OCI-LY1 (cell line): ENCODE results near the gene CACNA1C.

Experiments
- H2AFZ ChIP-seq: fragments of 200-600 bp; sonication (generic), shearing (Covaris generic); 2 replicates; pipeline ENCODE4 v1.6.0; 2014; ENCODE audit warnings: antibody characterized with exemption, mild to moderate bottlenecking, low read length
- H3F3A ChIP-seq: fragments of 200-600 bp; sonication (generic), shearing (Covaris generic); 2 replicates; pipeline ENCODE4 v1.6.0; 2014; ENCODE audit warnings: mild to moderate bottlenecking, antibody characterized with exemption, low read length, moderate library complexity; ENCODE audit not compliant: insufficient read depth
- H3K27ac ChIP-seq: fragments of 200-600 bp; sonication (generic); 2 replicates; pipeline ENCODE4 v1.5.1; 2014; ENCODE audit warnings: low read length, mixed run types, mild to moderate bottlenecking, low read depth; ENCODE audit not compliant: poor library complexity, severe bottlenecking
- H3K27me3 ChIP-seq: fragments of 200-600 bp; sonication (generic); 2 replicates; pipeline ENCODE4 v1.6.0; 2014; ENCODE audit warnings: antibody characterized with exemption, mild to moderate bottlenecking, low read length, moderate library complexity; ENCODE audit not compliant: insufficient read depth
- H3K36me3 ChIP-seq: fragments of 200-600 bp; sonication (generic); 2 replicates; pipeline ENCODE4 v1.6.1; 2014; ENCODE audit warnings: mild to moderate bottlenecking, antibody characterized with exemption, low read length, moderate library complexity, mixed read lengths; ENCODE audit not compliant: insufficient read depth
- H3K4me1 ChIP-seq: fragments of 200-600 bp; sonication (generic); 2 replicates; pipeline ENCODE4 v1.5.1; 2014; ENCODE audit warnings: mild to moderate bottlenecking, low read length, moderate library complexity; ENCODE audit not compliant: insufficient read depth, severe bottlenecking
- H3K4me2 ChIP-seq: fragments of 200-600 bp; sonication (generic), shearing (Covaris generic); 2 replicates; pipeline ENCODE4 v1.6.1; 2014; ENCODE audit warnings: low read length
- H3K4me3 ChIP-seq: fragments of 200-600 bp; sonication (generic); 2 replicates; pipeline ENCODE4 v1.5.1; 2014; ENCODE audit warnings: low read length, low read depth, mild to moderate bottlenecking, mixed read lengths; ENCODE audit not compliant: poor library complexity, severe bottlenecking
- H3K79me2 ChIP-seq: fragments of 200-600 bp; shearing (Covaris generic); 2 replicates; pipeline ENCODE4 v1.6.1; 2016; ENCODE audit warnings: mixed run types, low read length, mixed read lengths; ENCODE audit not compliant: insufficient read depth
- H3K9ac ChIP-seq: fragments of 200-600 bp; sonication (generic), shearing (Covaris generic); 2 replicates; pipeline ENCODE4 v1.6.1; 2014; ENCODE audit warnings: mild to moderate bottlenecking, low read length, mixed read lengths
- H3K9me2 ChIP-seq: fragments of 200-600 bp; sonication (generic), shearing (Covaris generic); 2 replicates; pipeline ENCODE4 v1.6.1; 2014; ENCODE audit warnings: low read depth, mild to moderate bottlenecking, low read length, mixed read lengths
- H3K9me3 ChIP-seq: fragments of 200-600 bp; shearing (Covaris generic); 2 replicates; pipeline ENCODE4 v1.6.1; 2014; ENCODE audit warnings: low read length, mixed read lengths
- H4K20me1 ChIP-seq: fragments of 200-600 bp; sonication (generic), shearing (Covaris generic); 2 replicates; pipeline ENCODE4 v1.6.0; 2016; ENCODE audit warnings: mild to moderate bottlenecking, low read length; ENCODE audit not compliant: insufficient read depth
- CTCF ChIP-seq: fragments of 200-600 bp; sonication (generic), shearing (Covaris generic); IDR thresholded peaks from 2 replicates; pipeline ENCODE4 v1.5.1; 2017; ENCODE audit warnings: mild to moderate bottlenecking, antibody characterized with exemption, low read length, moderate library complexity, mixed read lengths
- EZH2 ChIP-seq: fragments of 200-600 bp; sonication (generic), shearing (Covaris generic); IDR thresholded peaks from 2 replicates; pipeline ENCODE4 v1.8.0; 2017; ENCODE audit warnings: borderline replicate concordance, mixed run types, mild to moderate bottlenecking, antibody characterized with exemption, low read length, moderate library complexity, mixed read lengths

CACNA1C gene

GRCh38 chr12:2360630-2361170 is 307.9 kb downstream of the CACNA1C start:
- H3K79me2 ChIP-seq, result no peaks in the 10 kb centered on the region
- H3K4me1 ChIP-seq, result no peaks in the 10 kb centered on the region
- H3K27ac ChIP-seq, result no peak overlapping the region
- H3K9me3 ChIP-seq, result no peaks in the 10 kb centered on the region
- H4K20me1 ChIP-seq, result no peaks in the 10 kb centered on the region
- H3K9me2 ChIP-seq, result no peaks in the 10 kb centered on the region
- H3K9ac ChIP-seq, result no peak overlapping the region
- no peaks in the 10 kb centered on the region for H3F3A ChIP-seq
- H3K27me3 ChIP-seq, result no peaks in the 10 kb centered on the region
- no peak overlapping the region for H3K4me3 ChIP-seq
- H3K36me3 ChIP-seq, result no peaks in the 10 kb centered on the region
- TF ChIP-seq CTCF, result no peak; the same call in none of the 2 replicates
- TF ChIP-seq EZH2, result no peak
- no peak overlapping the region for H2AFZ ChIP-seq
- no peak overlapping the region for H3K4me2 ChIP-seq

- no peaks in the 10 kb centered on the region for H3K36me3 ChIP-seq
Observed at GRCh38 chr12:2363836-2364609, 311.2 kb downstream of the CACNA1C start.

DNA sequence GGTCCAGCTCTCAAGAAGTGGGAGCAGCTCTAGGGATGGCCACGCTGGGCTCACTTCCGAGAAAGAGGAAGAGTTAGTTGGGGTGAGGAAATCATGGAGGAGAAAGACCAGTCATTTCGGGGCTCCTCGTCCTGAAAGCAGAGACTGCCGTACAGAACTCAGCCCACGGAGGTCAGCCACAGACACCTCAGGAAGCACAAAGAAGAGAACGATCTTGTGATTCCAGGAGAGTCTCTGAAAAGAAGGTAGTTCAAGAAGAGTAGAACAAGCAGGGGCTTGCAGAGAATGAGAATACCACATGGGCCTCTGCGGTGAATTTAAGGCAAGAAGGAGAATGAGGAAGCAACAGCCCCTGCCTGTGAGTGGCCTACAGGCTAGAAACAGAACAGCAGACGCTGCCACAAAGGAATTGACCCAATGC is 311.9 kb downstream of the CACNA1C start:
- H3K9ac ChIP-seq, result no peak overlapping the region
- no peak overlapping the region for H3K27ac ChIP-seq
- no peaks in the 10 kb centered on the region for H3K79me2 ChIP-seq
- H3K4me1 ChIP-seq, result no peaks in the 10 kb centered on the region
- H3K4me3 ChIP-seq, result no peak overlapping the region
- no peaks in the 10 kb centered on the region for H3K27me3 ChIP-seq
- H3F3A ChIP-seq, result no peaks in the 10 kb centered on the region
- TF ChIP-seq EZH2, result no peak
- no peak for TF ChIP-seq CTCF
- no peak overlapping the region for H3K4me2 ChIP-seq
- no peaks in the 10 kb centered on the region for H4K20me1 ChIP-seq
- no peaks in the 10 kb centered on the region for H3K36me3 ChIP-seq
- no peaks in the 10 kb centered on the region for H3K9me2 ChIP-seq
- no peaks in the 10 kb centered on the region for H3K9me3 ChIP-seq
- no peak overlapping the region for H2AFZ ChIP-seq

More at GRCh38 chr12:2363836-2364609, 311.2 kb downstream of the CACNA1C start:
- Histone ChIP-seq H3K9me3 (no peaks in the 10 kb centered on the region), H4K20me1 (no peaks in the 10 kb centered on the region), H3K4me2 (no peak overlapping the region), H3K79me2 (no peaks in the 10 kb centered on the region), H3K9me2 (no peaks in the 10 kb centered on the region), H3F3A (no peaks in the 10 kb centered on the region), H3K27me3 (no peaks in the 10 kb centered on the region), H3K27ac (no peak overlapping the region), H2AFZ (no peak overlapping the region), H3K4me3 (no peak overlapping the region), H3K9ac (no peak overlapping the region), H3K4me1 (no peaks in the 10 kb centered on the region)
- TF ChIP-seq CTCF (no peak), EZH2 (no peak)
